NCI-H146 treated with DMSO at 0.1 percent for 48 hours (cell line): ENCODE data around the gene FHL2.
"Not testable (repeated sequence)": the region's sequence is repeated elsewhere in the genome, so short reads cannot be mapped to it uniquely, and the experiment has no call there.

Source experiments
- DNase-seq: peaks from one replicate; lab custom pipeline; 2025; ENCODE audit not compliant: unreplicated experiment; lab: John Stamatoyannopoulos, UW

FHL2 gene

GRCh38 chr2:105357122-105357521 lies 41.7 kb downstream of the FHL2 start:
- DNase-seq = no peak

DNA sequence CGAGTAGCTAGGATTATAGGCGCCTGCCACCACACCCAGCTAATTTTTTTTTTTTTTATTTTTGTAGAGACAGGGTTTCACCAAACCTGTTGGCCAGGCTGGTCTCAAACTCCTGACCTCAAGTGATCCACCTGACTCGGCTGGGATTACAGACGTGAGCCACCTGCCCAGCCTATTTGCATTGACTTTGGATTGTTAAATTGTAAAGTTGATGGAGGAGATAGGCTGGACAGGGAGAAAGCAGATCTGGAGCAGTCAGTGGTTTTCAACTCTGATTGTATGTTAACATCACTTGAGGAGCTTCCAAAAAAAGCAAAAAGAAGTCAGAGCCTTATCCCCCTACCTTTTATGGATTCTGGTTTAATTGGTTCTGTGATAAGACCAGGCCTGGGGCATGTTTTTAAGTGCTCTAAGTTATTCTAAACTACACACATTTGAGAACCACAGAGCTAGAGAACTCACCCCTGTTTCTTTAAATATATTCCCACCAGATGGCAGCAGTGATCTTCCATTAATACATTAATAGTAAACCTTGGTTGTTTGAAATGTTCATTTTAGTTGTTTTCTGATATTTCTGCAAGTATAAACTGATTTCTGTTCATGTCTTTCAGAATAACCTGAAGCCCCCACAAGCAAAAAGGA lies 54.0 kb downstream of the FHL2 start:
- DNase-seq = peak; percentile 13

GRCh38 chr2:105339414-105339813 lies 59.4 kb downstream of the FHL2 start:
- no peak for DNase-seq

DNA sequence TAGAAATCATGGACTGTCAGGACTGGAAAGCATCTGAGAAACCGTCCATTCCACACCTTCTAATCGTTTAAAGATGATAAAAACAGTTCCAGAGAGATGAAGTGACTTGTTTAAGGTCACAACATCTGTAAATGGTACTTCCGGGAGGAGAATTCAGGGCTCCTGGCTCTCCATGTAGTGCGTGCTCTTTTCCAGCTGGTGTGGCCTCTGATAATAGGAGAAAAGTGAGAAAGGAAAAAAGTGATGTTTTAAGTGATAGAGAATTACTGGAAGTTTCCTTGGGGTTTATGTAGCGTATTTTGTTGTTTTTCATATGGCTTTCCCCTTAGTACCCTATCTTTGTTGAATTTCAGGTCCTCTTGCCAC lies 60.8 kb downstream of the FHL2 start:
- peak; percentile 33 for DNase-seq

GRCh38 chr2:105337122-105338019 lies 61.5 kb downstream of the FHL2 start, which contains the start of gene C2orf49:
Gene C2orf49 (plus strand): TSS chr2:105337540. CDS start chr2:105337588, 48 bp downstream.
- peak; percentile 93 for DNase-seq

- no peak for DNase-seq
Observed at GRCh38 chr2:105336786-105337121, 62.1 kb downstream of the FHL2 start.

DNA sequence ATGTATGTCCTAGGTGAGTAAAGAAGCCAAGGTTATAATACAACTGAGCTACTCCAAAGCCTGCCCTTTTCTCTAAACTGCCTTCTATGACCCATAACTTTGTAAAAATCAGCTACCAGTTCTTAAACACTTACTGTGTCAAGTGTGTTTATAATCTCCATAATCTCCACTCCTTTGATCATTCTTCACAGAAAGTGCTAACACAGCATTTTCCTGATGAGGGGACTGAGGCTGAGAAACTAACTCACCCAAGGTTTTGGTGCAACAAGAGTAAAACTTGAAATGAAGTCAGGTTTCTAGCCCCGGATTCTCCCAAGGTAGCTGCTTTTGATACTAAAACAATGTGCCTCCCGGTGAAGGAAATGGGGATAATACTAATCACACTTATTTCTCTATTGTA lies 63.4 kb downstream of the FHL2 start:
- no peak for DNase-seq

DNA sequence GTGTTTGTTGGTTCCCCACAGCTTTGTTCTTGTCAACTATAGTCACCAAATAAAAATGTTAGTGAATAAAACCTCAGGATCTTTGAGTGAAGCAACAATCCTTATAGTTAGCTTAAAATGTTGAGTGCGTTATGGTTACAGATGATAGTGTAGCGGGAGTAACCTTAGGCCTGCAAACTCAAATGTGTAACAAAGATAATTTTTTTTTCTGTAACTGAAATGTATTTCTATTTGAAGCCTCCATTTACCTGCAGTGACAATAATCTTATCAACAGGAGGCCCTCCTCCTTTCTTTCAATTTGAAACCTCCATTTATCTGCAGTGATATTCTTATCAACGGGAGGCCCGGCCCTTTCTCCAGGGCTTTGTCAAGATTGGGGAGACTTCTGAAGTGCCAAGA lies 64.6 kb downstream of the FHL2 start:
- DNase-seq = no peak

- DNase-seq = no peak
Observed at GRCh38 chr2:105330681-105331375, 68.0 kb downstream of the FHL2 start.

DNA sequence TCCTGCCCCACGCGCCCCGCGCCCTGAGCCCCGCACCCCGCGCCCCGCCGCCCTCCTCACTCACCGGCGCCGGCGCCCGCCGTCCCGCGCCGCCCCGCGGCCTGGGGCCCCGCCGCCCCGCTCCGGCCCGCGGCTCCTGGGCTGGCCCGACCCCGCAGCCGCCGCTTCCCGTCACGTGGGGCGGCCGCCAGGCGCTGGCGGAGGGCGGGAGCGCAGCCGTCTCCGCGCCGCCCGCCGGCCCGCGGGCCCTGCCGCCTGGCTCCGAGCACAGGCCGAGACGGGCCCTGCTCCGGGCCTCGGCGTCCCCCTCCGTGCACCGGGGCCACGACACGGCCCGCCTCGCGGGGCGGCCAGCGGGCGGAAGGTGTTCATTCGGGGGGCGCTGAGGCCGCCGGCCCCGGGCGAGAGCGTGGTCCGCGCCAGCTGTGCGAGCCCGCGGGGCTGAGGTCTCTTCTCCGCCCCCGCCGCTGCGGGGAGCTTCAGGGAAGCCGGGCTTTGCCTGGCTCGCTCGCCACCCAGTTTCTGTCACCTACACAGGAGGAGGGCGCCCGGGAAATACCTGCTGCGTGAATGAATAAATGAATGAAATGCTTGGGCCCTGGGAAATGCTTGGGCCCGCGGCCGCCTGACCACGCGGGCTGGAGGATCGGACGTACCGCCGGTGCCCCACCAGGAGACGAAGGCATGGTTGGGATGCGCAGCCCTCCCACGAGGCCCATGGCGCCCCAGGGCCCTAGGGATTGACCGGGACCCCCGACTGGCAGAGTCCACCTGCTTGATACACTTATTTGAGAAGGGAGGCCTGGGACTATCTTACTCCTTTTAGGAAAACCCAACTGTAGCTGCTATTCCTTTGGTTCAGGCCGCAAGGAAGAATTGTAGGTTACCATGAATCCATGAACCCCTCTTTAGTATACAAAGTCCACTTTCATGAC lies 69.0 kb downstream of the FHL2 start, which contains the start of gene TGFBRAP1:
TGFBRAP1 (minus strand) TSS at position 175 of the 935 bp plus-strand sequence. CDS start 21,434 bp downstream, outside the sequence.
- peak; percentile 20 for DNase-seq

DNA sequence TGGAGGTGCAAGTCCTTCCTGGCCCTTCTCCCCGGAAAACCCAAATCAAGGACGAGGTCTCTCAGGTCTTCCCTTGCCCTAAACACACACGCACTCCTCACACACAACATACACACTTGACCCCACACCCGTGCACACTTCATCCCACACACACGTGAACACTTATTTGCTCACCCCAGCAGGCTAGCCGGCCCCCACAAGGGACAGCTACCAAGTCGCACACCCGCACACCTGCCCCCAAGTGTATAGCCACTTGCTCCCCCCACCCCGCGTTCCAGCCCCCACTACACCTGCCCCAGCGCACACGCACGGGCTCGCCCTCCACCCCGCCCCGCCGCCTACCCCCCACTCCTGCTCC lies 69.7 kb downstream of the FHL2 start:
- no peak for DNase-seq

GRCh38 chr2:105328281-105329196 lies 70.3 kb downstream of the FHL2 start:
- peak; percentile 33 for DNase-seq

DNA sequence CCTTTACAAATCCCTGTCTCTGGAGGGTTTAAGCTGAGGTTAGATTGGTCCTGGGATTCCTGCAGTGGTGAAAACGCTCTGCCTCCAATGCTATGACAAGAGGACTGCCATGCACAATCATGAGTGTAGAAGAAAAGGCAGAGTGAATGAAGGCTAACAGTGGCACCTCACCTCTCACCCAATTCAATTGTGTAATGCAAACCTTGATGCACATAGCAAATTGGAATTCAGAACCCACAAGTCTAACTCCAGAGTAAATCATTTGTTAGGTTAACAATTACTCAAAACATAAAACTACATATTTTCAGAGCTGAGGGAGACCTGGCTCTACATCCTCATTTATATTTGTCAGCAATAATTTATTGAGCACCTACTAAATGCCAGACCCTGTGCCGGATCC lies 71.2 kb downstream of the FHL2 start:
- no peak for DNase-seq

DNA sequence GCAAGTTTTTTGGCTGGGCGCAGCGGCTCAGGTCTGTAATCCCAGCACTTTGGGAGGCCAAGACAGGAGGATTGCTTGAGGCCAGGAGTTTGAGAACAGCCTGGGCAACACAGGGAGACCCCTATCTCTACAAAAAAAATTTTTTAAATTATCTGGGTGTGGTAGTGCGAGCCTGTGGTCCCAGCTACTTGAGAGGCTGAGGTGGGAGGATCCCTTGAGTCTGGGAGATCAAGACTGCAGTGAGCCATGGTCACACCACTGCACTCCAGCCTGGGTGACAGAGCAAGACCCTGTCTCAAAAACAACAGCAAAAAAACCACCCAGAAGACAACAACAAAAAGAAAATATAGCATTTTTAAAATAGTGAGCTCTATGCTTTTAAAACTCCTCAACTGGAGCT lies 71.6 kb downstream of the FHL2 start:
- DNase-seq = not testable (repeated sequence)

DNA sequence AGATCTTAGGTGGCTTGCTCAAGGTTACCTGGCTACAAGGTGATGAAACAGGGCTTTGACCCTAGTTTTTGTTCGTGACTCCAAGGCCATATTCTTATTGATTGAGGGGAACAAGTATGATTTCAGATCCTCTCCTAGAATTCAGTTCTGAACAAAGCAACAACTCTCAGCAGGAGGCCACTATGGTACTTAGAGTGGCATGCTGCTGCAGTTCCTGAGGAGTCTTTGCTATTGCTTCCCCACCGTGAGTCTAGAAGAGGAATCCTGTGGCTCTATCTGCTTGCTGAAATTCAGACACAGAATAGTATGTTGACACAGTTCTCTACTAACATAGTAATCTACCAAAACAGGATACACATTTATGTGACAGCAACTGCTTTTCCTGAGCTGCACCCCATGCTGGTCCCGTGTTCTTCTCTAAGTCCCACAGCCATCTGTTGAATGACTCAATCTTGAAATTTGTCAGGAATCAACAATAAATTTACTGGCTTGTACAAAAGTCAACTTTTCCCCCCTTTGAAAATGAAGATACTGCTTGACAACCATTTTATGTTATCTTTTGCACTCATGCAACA lies 73.4 kb downstream of the FHL2 start:
- no peak for DNase-seq

GRCh38 chr2:105324732-105325131 lies 74.1 kb downstream of the FHL2 start:
- no peak for DNase-seq

DNA sequence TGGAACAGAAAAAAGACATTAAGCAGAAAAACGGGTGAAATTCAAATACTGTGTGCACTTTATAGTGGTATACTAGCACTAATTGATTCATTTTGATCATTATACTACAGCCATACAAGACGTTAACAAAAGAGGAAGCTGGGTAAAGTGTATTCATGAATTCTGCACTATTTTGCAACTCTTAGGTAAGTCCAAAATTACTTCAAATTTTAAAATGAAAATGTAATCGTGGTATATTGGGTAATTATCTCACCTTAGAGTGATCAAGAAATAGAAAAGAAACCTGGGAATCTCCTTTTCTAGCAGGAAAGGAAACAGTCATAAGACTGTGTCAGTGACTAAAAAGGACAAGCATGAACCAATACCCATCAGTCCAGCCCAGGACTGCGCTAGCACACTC lies 74.8 kb downstream of the FHL2 start:
- DNase-seq = no peak

- no peak for DNase-seq
Observed at GRCh38 chr2:105323111-105323510, 75.7 kb downstream of the FHL2 start.

DNA sequence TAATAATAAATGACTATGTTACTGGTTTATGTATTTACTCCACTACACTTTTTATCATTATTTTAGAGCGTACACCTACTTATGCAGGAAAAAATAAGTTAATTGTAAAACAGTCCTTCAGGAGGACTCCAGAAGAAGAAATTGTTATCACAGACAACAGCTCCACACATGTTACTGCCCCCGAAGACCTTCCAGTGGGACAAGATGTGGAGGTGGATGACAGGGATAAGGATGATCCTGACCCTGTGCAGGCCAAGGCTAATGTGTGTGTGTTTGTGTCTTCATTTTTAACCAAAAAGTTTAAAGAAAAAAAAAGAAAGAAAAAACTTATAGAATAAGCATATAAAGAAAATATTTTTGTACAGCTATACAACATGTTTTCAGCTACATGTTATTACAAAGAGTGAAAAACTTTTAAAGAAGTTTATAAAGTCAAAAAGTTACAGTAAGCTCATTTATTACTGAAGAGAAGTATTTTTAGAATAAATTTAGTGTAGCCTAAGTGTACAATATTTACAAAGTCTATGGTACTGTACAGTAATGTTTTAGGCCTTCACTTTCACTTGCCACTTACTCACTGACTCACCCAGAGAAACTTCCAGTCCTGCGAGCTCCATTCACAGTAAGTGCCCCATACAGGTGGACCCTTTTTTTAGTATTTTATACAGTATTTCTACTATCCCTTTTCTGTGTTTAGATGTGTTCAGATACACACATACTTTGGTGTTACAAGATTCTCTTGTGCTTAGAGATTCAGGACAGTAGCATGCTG lies 76.8 kb downstream of the FHL2 start:
- DNase-seq = no peak
